ENCODE data around the gene ANKRD1. TPM values are rescaled to one million over a fixed set of nuclear protein-coding genes. Genes with fewer than 3 reads are reported as not detected.
"Not testable (repeated sequence)": the region's sequence is repeated elsewhere in the genome, so short reads cannot be mapped to it uniquely, and the experiment has no call there.

Gene ANKRD1
- 1,326 TPM for total RNA-seq
- long read RNA-seq, transcript ANKRD1-201 (9 exons, 1,979 nt), result major isoform, 117 of 724 reads
- long read RNA-seq, partial matches to known transcripts, result 162 of 724 reads
- long read RNA-seq, other reads (novel, unspliced or antisense), result 445 of 724 reads

GRCh38 chr10:90920986-90921666 lies at the start of gene ANKRD1:
TSS of gene ANKRD1 (minus strand) at chr10:90921087. CDS start at chr10:90921027, 60 bp downstream.
- ATAC-seq (peak; percentile 87), DNase-seq (peak; percentile 71)
- intact Hi-C loops (cut with micrococcal nuclease), result no loop called here

- intact Hi-C loops (cut with micrococcal nuclease), result no loop called here
- DNase-seq (no peak), ATAC-seq (peak; percentile 68)
Observed at GRCh38 chr10:90969947-90970673, 49.2 kb upstream of the ANKRD1 start.

- ATAC-seq (no peak), DNase-seq (no peak)
- intact Hi-C loops (cut with micrococcal nuclease), result no loop called here
Observed at GRCh38 chr10:90969121-90969534, 48.2 kb upstream of the ANKRD1 start.

GRCh38 chr10:90968328-90969081 lies 47.6 kb upstream of the ANKRD1 start:
- DNase-seq, result no peak
- intact Hi-C loops (cut with micrococcal nuclease), result no loop called here
- peak; percentile 26 for ATAC-seq

GRCh38 chr10:90967865-90968264 lies 47.0 kb upstream of the ANKRD1 start:
- ATAC-seq, result no peak
- intact Hi-C loops (cut with micrococcal nuclease), result no loop called here
- no peak for DNase-seq

GRCh38 chr10:90966146-90966545 lies 45.3 kb upstream of the ANKRD1 start:
- intact Hi-C loops (cut with micrococcal nuclease), result no loop called here
- no peak for ATAC-seq
- DNase-seq, result no peak

GRCh38 chr10:90965720-90966119 lies 44.8 kb upstream of the ANKRD1 start:
- peak; percentile 42 for ATAC-seq
- DNase-seq, result peak; percentile 37
- intact Hi-C loops (cut with micrococcal nuclease), result no loop called here

- intact Hi-C loops (cut with micrococcal nuclease), result no loop called here
- DNase-seq, result peak; percentile 33
- ATAC-seq, result peak; percentile 62
Observed at GRCh38 chr10:90964781-90965465, 44.0 kb upstream of the ANKRD1 start.

GRCh38 chr10:90963331-90963730 lies 42.4 kb upstream of the ANKRD1 start:
- DNase-seq (no peak), ATAC-seq (no peak)
- intact Hi-C loops (cut with micrococcal nuclease), result no loop called here

GRCh38 chr10:90960355-90960814 lies 39.5 kb upstream of the ANKRD1 start:
- peak; percentile 52 for ATAC-seq
- intact Hi-C loops (cut with micrococcal nuclease), result no loop called here
- DNase-seq, result no peak

GRCh38 chr10:90959826-90960225 lies 38.9 kb upstream of the ANKRD1 start:
- DNase-seq (no peak), ATAC-seq (no peak)
- intact Hi-C loops (cut with micrococcal nuclease), result no loop called here

GRCh38 chr10:90958781-90959180 lies 37.9 kb upstream of the ANKRD1 start:
- ATAC-seq (no peak), DNase-seq (no peak)
- intact Hi-C loops (cut with micrococcal nuclease), result no loop called here

- DNase-seq (no peak), ATAC-seq (no peak)
- intact Hi-C loops (cut with micrococcal nuclease), result no loop called here
Observed at GRCh38 chr10:90947030-90947960, 26.4 kb upstream of the ANKRD1 start.

GRCh38 chr10:90945491-90946070 lies 24.7 kb upstream of the ANKRD1 start:
- ATAC-seq (no peak), DNase-seq (no peak)
- intact Hi-C loops (cut with micrococcal nuclease), result no loop called here

GRCh38 chr10:90944749-90945148 lies 23.9 kb upstream of the ANKRD1 start:
- ATAC-seq (no peak), DNase-seq (no peak)
- intact Hi-C loops (cut with micrococcal nuclease), result no loop called here

- intact Hi-C loops (cut with micrococcal nuclease); ATAC-seq; DNase-seq: not testable (repeated sequence)
Observed at GRCh38 chr10:90942980-90943379, 22.1 kb upstream of the ANKRD1 start.

GRCh38 chr10:90939648-90940047 lies 18.8 kb upstream of the ANKRD1 start:
- ATAC-seq, result no peak
- no peak for DNase-seq
- intact Hi-C loops (cut with micrococcal nuclease), result no loop called here

GRCh38 chr10:90939116-90939515 lies 18.2 kb upstream of the ANKRD1 start:
- no peak for ATAC-seq
- intact Hi-C loops (cut with micrococcal nuclease), result no loop called here
- DNase-seq, result no peak
